Prostate gland (tissue), 2 donors: ENCODE data around the gene LDLRAD4.

Source experiments
- CTCF ChIP-seq, 4 experiments: fragments of 200-600 bp in 2 of 4; fragments of 450-650 bp in 2 of 4; sonication (generic) in 2 of 4; IDR thresholded peaks; 1 replicate in 3 of 4; 2 replicates in 1 of 4; pipeline ENCODE4 v1.5.1; 2016 to 2019; ENCODE audit warnings: antibody characterized with exemption in 4 of 4, mild to moderate bottlenecking in 2 of 4, moderate library complexity in 2 of 4
- POLR2A ChIP-seq: fragments of 450-650 bp; IDR thresholded peaks from one replicate; pipeline ENCODE4 v1.6.1; 2016; ENCODE audit warnings: antibody characterized with exemption, mild to moderate bottlenecking
- POLR2AphosphoS5 ChIP-seq: sonication (generic); formaldehyde crosslinking; IDR thresholded peaks from one replicate; pipeline ENCODE4 v1.6.1; 2017; ENCODE audit warnings: antibody characterized with exemption

GRCh38 chr18:13398631-13399030 is 180.1 kb downstream of the LDLRAD4 start:
- no peak for TF ChIP-seq POLR2A
- TF ChIP-seq CTCF (IDR thresholded peaks at IDR 0.05): no peak
- no peak for TF ChIP-seq POLR2AphosphoS5
